ES-I3 (cell line): ENCODE data around the gene UBE3A.

Experiments used
- H3K36me3 ChIP-seq: 2 replicates; pipeline ENCODE4 v1.6.1; 2013; ENCODE audit warnings: mild to moderate bottlenecking, low read length, control low read depth, moderate library complexity; ENCODE audit not compliant: insufficient read depth
- H3K4me1 ChIP-seq: 2 replicates; pipeline ENCODE4 v1.6.1; 2013; ENCODE audit warnings: mild to moderate bottlenecking, control low read depth, low read length; ENCODE audit not compliant: insufficient read depth
- H3K9ac ChIP-seq: 2 replicates; pipeline ENCODE4 v1.6.1; 2013; ENCODE audit warnings: low read depth, mild to moderate bottlenecking, low read length, moderate library complexity
- H3K9me3 ChIP-seq: 2 replicates; pipeline ENCODE4 v1.6.1; 2013; ENCODE audit warnings: mild to moderate bottlenecking, low read length, moderate library complexity; ENCODE audit not compliant: control insufficient read depth, insufficient read depth

The UBE3A gene

GRCh38 chr15:25366058-25366457 lies 72.8 kb downstream of the UBE3A start:
- Histone ChIP-seq H3K9me3 (no peaks in the 10 kb centered on the region), H3K9ac (no peak overlapping the region), H3K4me1 (no peaks in the 10 kb centered on the region), H3K36me3 (peaks cover 1% of the 10 kb centered on the region; the same call in 1 of the 2 replicates)

DNA sequence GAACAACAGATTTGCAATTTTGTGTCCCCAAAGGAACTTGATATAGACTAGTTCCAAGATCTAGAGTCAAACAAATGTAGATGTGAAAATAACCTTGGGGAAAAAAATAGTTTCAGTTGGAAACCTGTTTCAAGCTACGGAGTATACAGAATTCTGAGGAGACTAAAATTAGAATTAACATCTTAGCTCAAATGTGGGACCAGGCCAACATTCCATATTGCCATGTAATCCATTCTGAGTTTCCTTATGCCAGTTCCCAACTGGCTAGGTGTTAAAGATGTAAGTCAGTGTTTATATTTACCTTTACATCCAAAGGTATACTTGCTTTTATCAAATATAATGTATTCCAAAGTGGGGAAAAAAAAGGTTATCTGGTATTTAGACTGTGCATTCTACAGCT lies 76.3 kb downstream of the UBE3A start:
- no peaks in the 10 kb centered on the region; the same call in 1 of the 2 replicates for H3K9me3 ChIP-seq

GRCh38 chr15:25347707-25348106 lies 91.1 kb downstream of the UBE3A start:
- Histone ChIP-seq H3K9me3 (no peaks in the 10 kb centered on the region), H3K4me1 (peaks cover 9% of the 10 kb centered on the region), H3K36me3 (no peaks in the 10 kb centered on the region), H3K9ac (no peak overlapping the region)

More for the DNA sequence above, 76.3 kb downstream of the UBE3A start:
- H3K9ac ChIP-seq = no peak overlapping the region
- H3K36me3 ChIP-seq = no peaks in the 10 kb centered on the region
- no peaks in the 10 kb centered on the region for H3K4me1 ChIP-seq

DNA sequence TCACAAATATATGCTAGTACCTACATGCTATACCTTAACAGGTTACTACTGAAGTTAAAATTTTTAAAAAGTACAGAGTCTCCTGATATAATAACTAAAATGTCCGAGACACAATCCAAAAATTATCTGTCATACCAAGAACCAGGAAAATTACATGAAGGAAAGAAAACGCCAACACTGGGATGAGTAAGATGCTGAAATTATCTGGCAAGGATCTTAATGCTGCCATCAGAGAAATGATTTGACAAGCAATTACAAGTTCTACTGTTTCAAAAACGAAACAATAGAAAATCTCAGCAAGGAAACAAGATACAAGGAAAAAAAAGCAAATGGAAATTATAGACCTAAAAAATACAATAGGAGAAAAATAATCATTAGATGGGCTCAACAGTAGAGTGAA lies 92.5 kb downstream of the UBE3A start:
- Histone ChIP-seq H3K9me3 (no peaks in the 10 kb centered on the region), H3K36me3 (no peaks in the 10 kb centered on the region), H3K9ac (no peak overlapping the region), H3K4me1 (peaks cover 9% of the 10 kb centered on the region)

DNA sequence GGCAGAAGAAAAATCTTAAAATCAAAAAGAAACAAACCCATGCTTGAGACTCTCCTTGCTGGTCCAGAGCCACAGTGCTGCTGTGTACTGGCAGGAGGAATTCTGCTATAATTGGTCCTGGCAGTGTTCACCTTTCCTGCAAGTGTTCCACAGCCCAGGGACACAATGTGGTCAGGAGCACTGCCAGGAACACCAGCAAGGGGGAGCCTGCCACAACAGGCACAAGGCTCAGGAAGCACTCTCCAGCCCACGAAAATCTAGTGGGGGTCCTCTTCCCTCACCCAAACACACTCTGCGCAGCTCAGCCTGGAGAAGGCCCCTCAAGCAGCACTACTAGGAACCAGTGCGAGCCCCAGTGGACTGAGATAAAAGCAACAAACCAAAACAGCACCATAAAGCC lies 92.9 kb downstream of the UBE3A start:
- H3K36me3 ChIP-seq = no peaks in the 10 kb centered on the region
- H3K9me3 ChIP-seq = no peaks in the 10 kb centered on the region
- H3K9ac ChIP-seq = no peak overlapping the region
- peaks cover 9% of the 10 kb centered on the region for H3K4me1 ChIP-seq

DNA sequence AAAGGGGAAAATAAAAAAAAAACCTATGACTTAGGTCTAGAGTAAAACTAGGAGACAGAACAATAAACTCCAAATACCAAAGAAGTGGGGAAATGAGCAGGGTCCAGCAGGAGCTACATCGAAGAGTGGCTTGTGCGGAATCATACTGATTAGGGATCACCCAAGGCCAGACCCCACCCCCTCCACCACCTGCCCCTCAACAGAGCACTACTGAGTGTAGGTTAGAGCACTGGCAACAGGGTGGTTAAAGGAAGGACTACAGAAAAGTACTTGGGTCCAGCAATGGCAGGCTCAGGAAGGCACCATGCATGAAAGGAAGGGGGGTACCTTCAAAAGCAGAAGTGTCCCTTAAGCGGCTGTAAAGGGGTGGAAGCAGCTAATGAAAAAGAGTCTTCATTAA lies 96.2 kb downstream of the UBE3A start:
- no peaks in the 10 kb centered on the region for H3K9me3 ChIP-seq
- H3K4me1 ChIP-seq = peaks cover 9% of the 10 kb centered on the region
- H3K36me3 ChIP-seq = no peaks in the 10 kb centered on the region
- H3K9ac ChIP-seq = no peak overlapping the region

GRCh38 chr15:25339431-25339830 lies 99.4 kb downstream of the UBE3A start:
- H3K36me3 ChIP-seq = no peaks in the 10 kb centered on the region
- H3K4me1 ChIP-seq = no peaks in the 10 kb centered on the region; the same call in 1 of the 2 replicates
- no peak overlapping the region for H3K9ac ChIP-seq
- H3K9me3 ChIP-seq = no peaks in the 10 kb centered on the region; the same call in 1 of the 2 replicates

- H3K4me1 ChIP-seq = no peaks in the 10 kb centered on the region
- no peak overlapping the region for H3K9ac ChIP-seq
- H3K36me3 ChIP-seq = 0 out of 2 replicates have a peak, but pooled peaks cover 4% of the 10 kb centered on the region
- H3K9me3 ChIP-seq = no peaks in the 10 kb centered on the region; the same call in 1 of the 2 replicates
Observed at GRCh38 chr15:25335279-25335678, 103.5 kb downstream of the UBE3A start.

- Histone ChIP-seq H3K9ac (no peak overlapping the region), H3K4me1 (peaks cover 9% of the 10 kb centered on the region; the same call in 1 of the 2 replicates), H3K9me3 (no peaks in the 10 kb centered on the region; the same call in 1 of the 2 replicates), H3K36me3 (0 out of 2 replicates have a peak, but pooled peaks cover 4% of the 10 kb centered on the region)
Observed at GRCh38 chr15:25333049-25333448, 105.8 kb downstream of the UBE3A start.

GRCh38 chr15:25332306-25332705 lies 106.5 kb downstream of the UBE3A start:
- Histone ChIP-seq H3K36me3 (0 out of 2 replicates have a peak, but pooled peaks cover 4% of the 10 kb centered on the region), H3K9ac (no peak overlapping the region), H3K9me3 (no peaks in the 10 kb centered on the region; the same call in 1 of the 2 replicates), H3K4me1 (peaks cover 9% of the 10 kb centered on the region; the same call in 1 of the 2 replicates)

GRCh38 chr15:25331860-25332259 lies 107.0 kb downstream of the UBE3A start:
- H3K9me3 ChIP-seq = no peaks in the 10 kb centered on the region; the same call in 1 of the 2 replicates
- no peak overlapping the region for H3K9ac ChIP-seq
- H3K4me1 ChIP-seq = peaks cover 9% of the 10 kb centered on the region; the same call in 1 of the 2 replicates
- 0 out of 2 replicates have a peak, but pooled peaks cover 4% of the 10 kb centered on the region for H3K36me3 ChIP-seq

DNA sequence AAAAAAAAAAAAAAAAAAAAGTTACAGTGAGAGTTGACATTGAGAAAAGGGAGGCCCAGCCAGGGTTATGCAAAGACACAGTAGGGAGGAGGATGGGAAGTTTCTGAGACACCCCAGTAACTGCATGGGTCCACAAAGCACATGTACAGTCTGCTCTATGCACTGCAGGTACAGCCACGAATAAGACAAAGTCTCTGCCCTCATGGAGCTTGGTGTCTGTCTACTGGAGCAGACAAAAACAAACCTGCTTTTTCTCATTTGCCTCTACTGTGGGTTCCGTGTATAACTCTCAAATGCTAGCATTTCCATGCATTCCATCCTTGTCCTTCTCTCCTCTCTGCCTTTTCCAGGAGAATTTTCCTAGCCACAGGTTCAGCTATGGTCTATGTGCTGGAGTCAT lies 107.4 kb downstream of the UBE3A start:
- no peaks in the 10 kb centered on the region; the same call in 1 of the 2 replicates for H3K9me3 ChIP-seq
- 0 out of 2 replicates have a peak, but pooled peaks cover 4% of the 10 kb centered on the region for H3K36me3 ChIP-seq
- peaks cover 9% of the 10 kb centered on the region; the same call in 1 of the 2 replicates for H3K4me1 ChIP-seq
- H3K9ac ChIP-seq = no peak overlapping the region

DNA sequence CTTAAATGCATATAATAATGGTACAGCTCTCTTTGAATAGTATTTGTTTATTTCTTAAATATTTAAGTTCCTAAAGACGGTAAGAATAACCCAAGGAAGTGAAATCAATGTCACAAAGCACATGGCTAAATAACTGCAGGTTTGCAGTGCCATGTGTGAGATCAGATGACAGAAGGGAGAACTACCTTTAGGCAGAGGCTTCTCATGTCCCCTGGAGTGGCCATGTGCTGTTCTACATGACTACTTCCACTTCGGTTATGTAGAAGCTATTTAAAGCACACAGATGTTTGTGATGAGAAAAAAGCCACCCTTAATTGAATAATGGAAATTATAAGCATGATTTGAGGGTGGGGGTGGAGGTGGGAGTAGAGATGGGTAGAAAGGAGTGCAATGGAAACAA lies 109.1 kb downstream of the UBE3A start:
- Histone ChIP-seq H3K36me3 (peaks cover 4% of the 10 kb centered on the region; the same call in 1 of the 2 replicates), H3K9ac (no peak overlapping the region)

GRCh38 chr15:25327686-25328085 lies 111.1 kb downstream of the UBE3A start:
- no peaks in the 10 kb centered on the region for H3K9me3 ChIP-seq
- H3K36me3 ChIP-seq = no peaks in the 10 kb centered on the region; the same call in 1 of the 2 replicates
- H3K4me1 ChIP-seq = peaks cover 9% of the 10 kb centered on the region; the same call in 1 of the 2 replicates
- H3K9ac ChIP-seq = no peak overlapping the region

More for the DNA sequence above, 109.1 kb downstream of the UBE3A start:
- Histone ChIP-seq H3K4me1 (peaks cover 9% of the 10 kb centered on the region; the same call in 1 of the 2 replicates), H3K9me3 (no peaks in the 10 kb centered on the region)

- H3K4me1 ChIP-seq = peaks cover 9% of the 10 kb centered on the region; the same call in 1 of the 2 replicates
- H3K9me3 ChIP-seq = no peaks in the 10 kb centered on the region
- H3K9ac ChIP-seq = no peak overlapping the region
- no peaks in the 10 kb centered on the region; the same call in 1 of the 2 replicates for H3K36me3 ChIP-seq
Observed at GRCh38 chr15:25325187-25325586, 113.6 kb downstream of the UBE3A start.
